GM21529 (cell line): ENCODE results near the gene TRAPPC12.

Experiments used
- ATAC-seq: cut with Tn5 transposase; IDR thresholded peaks from one replicate; pipeline ENCODE4 v1.9.1; 2021; ENCODE audit not compliant: unreplicated experiment

The TRAPPC12 gene

GRCh38 chr2:3405876-3406275, 26.4 kb downstream of the TRAPPC12 start:
- no peak for ATAC-seq

GRCh38 chr2:3406501-3406900, 27.0 kb downstream of the TRAPPC12 start:
- ATAC-seq, result no peak

GRCh38 chr2:3408781-3409180, 29.3 kb downstream of the TRAPPC12 start:
- no peak for ATAC-seq

- no peak for ATAC-seq
Observed at GRCh38 chr2:3409627-3410170, 30.2 kb downstream of the TRAPPC12 start.

- no peak for ATAC-seq
Observed at GRCh38 chr2:3411103-3411502, 31.6 kb downstream of the TRAPPC12 start.

GRCh38 chr2:3413697-3414096, 34.2 kb downstream of the TRAPPC12 start:
- ATAC-seq, result no peak

DNA sequence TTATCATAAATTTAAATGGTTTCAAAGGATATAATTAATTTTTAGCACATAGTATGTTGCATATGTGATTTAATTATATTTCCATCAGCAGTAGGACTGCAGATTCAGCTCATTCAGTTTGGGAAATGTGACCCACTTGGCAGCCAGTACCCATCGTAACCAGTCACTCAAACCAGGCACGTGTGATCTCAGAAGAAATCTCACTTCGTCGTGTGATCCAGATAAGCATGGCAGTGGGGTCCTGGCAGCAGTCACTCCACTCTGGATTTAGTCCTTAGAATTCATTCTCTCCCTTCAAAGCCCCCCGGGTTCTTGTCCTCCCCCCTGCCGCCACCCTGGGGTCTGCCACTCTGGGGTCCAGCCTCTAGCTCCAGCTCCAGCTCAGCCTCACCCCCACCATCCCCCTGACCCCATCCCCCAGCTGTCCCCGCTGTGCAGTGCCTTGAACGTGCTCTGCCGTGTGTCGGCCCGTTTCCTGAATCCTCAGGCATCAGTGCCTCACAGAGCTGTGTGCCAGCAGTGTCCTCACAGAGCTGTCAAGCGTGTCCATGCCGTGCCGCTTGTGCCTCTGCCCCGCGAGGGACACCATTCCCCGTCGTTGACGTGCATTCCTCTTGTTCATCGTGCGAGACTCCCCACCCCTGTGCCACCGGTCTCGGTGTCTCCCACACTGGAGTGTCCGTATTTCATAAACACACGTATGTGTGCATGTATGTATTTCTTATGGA, 34.8 kb downstream of the TRAPPC12 start:
- no peak for ATAC-seq

DNA sequence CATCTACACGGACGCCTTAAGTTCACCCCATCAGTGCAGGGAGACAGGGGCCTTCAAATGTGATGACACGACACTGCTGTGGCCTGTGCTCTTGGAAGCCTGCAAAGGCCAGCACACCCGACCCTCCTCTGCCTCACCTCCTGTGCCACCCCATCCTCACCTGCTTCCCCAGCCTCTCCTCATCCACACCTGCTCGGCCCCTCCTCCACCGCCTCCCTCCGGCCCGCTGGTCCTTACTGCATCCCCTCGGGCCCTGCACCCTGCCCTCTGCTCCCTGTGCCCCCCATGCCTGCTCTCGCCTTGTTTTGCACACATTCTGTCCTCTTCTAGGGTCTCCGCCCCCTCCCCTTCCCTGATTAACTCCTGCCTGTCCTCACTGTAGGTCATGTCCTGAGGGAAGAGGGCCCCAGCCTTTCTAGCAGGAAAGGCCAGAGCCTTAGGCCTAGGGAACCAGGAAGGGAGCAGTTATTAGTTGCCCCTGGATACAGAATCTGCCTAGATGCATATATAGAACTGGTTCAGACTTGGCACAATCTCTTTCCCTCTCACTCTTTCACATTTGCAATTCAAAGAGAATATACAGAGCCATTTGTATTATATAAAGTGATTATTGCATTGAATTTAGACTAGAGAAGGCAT, 39.4 kb downstream of the TRAPPC12 start:
- ATAC-seq, result no peak

GRCh38 chr2:3420076-3420768, 40.7 kb downstream of the TRAPPC12 start:
- ATAC-seq, result no peak

DNA sequence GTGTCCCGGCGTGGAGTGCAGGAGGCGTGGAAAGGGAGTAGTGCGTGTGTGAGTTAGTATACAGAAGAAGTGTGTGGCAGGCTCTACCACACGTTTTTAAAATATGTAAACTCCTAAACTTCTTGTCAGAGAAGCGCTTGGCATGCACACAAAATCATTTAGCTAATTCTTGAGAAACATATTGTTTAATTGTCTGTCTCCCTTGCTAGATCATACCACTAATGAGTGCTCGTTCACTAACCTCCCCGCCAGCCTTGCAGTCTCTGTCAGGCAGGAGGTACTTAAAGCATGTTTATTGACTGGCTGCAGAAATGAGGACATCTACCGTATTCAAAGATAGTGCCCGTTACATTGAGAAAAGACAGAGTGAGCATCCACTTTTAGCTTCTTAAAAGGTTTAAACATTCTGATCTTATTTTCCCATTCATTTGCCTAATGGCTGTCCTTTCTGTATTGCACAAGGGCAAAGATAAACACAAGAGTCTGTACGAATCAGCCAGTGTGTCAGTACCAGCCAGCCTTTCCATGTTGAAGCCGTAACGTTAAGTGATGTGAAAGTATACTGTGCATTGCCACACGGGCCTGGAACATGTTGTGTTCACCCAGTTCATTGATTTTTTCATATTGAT, 41.4 kb downstream of the TRAPPC12 start:
- ATAC-seq, result no peak

GRCh38 chr2:3421580-3421979, 42.1 kb downstream of the TRAPPC12 start:
- ATAC-seq, result no peak

GRCh38 chr2:3422161-3422779, 42.8 kb downstream of the TRAPPC12 start:
- peak; percentile 36 for ATAC-seq

GRCh38 chr2:3423492-3424170, 44.1 kb downstream of the TRAPPC12 start:
- ATAC-seq, result peak; percentile 45

- no peak for ATAC-seq
Observed at GRCh38 chr2:3424171-3424795, 44.8 kb downstream of the TRAPPC12 start.

DNA sequence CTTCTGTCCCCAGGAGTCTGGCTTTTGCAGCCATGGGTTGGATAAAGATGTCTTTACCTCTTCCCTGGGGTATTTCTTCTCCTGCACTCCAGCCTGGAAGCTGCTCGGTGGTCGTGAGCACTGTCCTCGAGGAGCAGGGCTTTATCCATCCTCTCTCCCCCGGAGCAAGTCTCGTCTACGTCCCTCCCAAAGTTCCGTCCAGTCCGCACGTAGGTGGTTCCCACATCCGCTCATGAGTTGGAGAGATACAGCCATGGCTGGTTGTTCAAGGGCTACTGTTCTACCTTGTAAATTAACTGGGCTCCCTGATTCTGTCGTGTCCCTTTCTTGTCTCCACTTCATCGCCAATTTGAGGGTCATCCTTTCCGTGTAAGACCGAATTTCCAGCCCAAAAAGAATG, 47.1 kb downstream of the TRAPPC12 start:
- ATAC-seq, result no peak

GRCh38 chr2:3427272-3427671, 47.8 kb downstream of the TRAPPC12 start:
- ATAC-seq, result peak; percentile 81

- no peak for ATAC-seq
Observed at GRCh38 chr2:3428577-3428976, 49.1 kb downstream of the TRAPPC12 start.

DNA sequence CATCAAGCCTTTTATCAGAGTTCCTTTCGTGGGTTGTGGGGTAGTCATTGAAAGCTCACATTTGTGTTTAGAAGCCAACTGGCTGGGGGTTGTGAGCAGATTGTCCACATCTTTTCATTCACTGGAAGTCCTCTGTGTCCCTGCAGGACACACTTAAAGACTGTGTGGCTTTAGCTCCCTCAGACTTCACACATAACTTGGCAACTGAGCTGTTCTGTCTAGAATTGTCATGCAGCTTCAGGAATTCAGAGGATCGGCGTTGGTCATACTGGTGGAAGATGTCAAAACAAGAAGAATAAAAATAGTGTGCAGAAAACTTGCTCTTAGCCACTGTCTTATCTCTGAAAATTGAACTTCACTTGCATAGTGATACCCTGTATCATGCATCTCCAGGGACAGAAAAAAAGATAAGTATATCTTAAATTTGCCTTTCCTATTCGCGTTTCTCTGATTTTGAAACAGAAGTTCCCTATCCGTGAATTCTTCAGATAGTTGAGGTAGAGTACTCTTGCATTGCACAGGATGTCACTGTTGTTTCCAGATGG, 49.6 kb downstream of the TRAPPC12 start:
- no peak for ATAC-seq

DNA sequence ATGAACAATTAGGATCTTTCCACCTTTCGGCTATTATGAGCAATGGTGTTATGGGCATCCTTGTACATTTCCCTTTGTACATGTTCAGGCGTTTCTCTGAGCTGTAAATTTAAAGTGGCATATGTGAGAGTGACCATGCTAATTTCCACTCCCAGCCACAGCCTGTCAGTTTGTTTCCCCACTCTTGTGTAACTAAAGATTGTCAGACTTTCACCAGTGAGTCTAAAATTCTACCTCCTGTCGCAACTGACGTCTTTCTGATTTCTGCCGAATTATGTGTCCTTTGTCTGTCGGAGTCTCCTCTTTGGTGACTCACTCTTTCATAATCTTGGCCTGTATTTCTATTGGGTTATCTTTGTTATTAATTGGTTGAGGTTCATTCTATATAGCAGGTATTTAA, 50.7 kb downstream of the TRAPPC12 start:
- ATAC-seq, result no peak
